ENCODE data around the gene ZC3H10. TPM values are rescaled to one million over a fixed set of nuclear protein-coding genes. Genes with fewer than 3 reads are reported as not detected.
"Not testable (repeated sequence)": the region's sequence is repeated elsewhere in the genome, so short reads cannot be mapped to it uniquely, and the experiment has no call there.

ZC3H10 gene
- total RNA-seq, 2 experiments from 2014 or later = 12.6 to 16.5 TPM

GRCh38 chr12:56074396-56074795 lies 43.7 kb upstream of the ZC3H10 start:
- H3K36me3 ChIP-seq (ENCODE audit: insufficient read depth, low read length) = no peaks in the 10 kb centered on the region
- no peaks in the 10 kb centered on the region for H4K20me1 ChIP-seq (ENCODE audit: insufficient read depth, low read length)
- H3K4me2 ChIP-seq (ENCODE audit: low read length) = no peak overlapping the region
- TF ChIP-seq CTCF (conservative IDR thresholded peaks at IDR 0.05; ENCODE audit: low read length) (no peak), EZH2phosphoT487 (IDR thresholded peaks at IDR 0.05; ENCODE audit: borderline replicate concordance, low read depth, low read length) (no peak)
- no peaks in the 10 kb centered on the region for H3K79me2 ChIP-seq (ENCODE audit: insufficient read depth, low read depth, low read length)
- POLR2A ChIA-PET = no interaction called here
- CTCF ChIA-PET (ENCODE audit: unreplicated experiment) = interaction anchor here (0.5 kb wide), 1 partner anchor 115 kb away, joined by 3 read pairs; the partner anchor contains the start of gene SMARCC2
- no peaks in the 10 kb centered on the region for H3K9me3 ChIP-seq (ENCODE audit: low read length)
- H3K27ac ChIP-seq (ENCODE audit: low read depth, low read length, poor library complexity, severe bottlenecking) = no peak overlapping the region
- intact Hi-C loops (cut with micrococcal nuclease; ENCODE audit: unreplicated experiment) = no loop called here
- no peak overlapping the region for H2AFZ ChIP-seq (ENCODE audit: low read length)
- no peaks in the 10 kb centered on the region for H3K9me2 ChIP-seq (ENCODE audit: insufficient read depth, low read length)
- no peak for DNase-seq (ENCODE audit: low spot score)
- H3K4me1 ChIP-seq (ENCODE audit: insufficient read depth, low read length, poor library complexity, severe bottlenecking) = peaks cover 4% of the 10 kb centered on the region
- BruUV-seq (replicated peaks) = no TSS peak
- H3K4me3 ChIP-seq (ENCODE audit: low read depth, low read length, poor library complexity, severe bottlenecking) = no peak overlapping the region

- H3K36me3 ChIP-seq (ENCODE audit: insufficient read depth, low read length); H3K27ac ChIP-seq (ENCODE audit: low read depth, low read length, poor library complexity, severe bottlenecking); H2AFZ ChIP-seq (ENCODE audit: low read length); H4K20me1 ChIP-seq (ENCODE audit: insufficient read depth, low read length); BruUV-seq (replicated peaks); H3K9me2 ChIP-seq (ENCODE audit: insufficient read depth, low read length); H3K4me2 ChIP-seq (ENCODE audit: low read length); H3K4me3 ChIP-seq (ENCODE audit: low read depth, low read length, poor library complexity, severe bottlenecking); DNase-seq (ENCODE audit: low spot score); intact Hi-C loops (cut with micrococcal nuclease; ENCODE audit: unreplicated experiment); CTCF ChIA-PET (ENCODE audit: unreplicated experiment); H3K9me3 ChIP-seq (ENCODE audit: low read length); H3K79me2 ChIP-seq (ENCODE audit: insufficient read depth, low read depth, low read length): not testable (repeated sequence)
- peaks cover 16% of the 10 kb centered on the region for H3K4me1 ChIP-seq (ENCODE audit: insufficient read depth, low read length, poor library complexity, severe bottlenecking)
- POLR2A ChIA-PET = interaction anchor here (0.7 kb wide), 2 partner anchors 68 to 139 kb away, joined by 3 read pairs; no protein-coding TSS in a partner anchor
Measured at GRCh38 chr12:56077966-56078365, 40.1 kb upstream of the ZC3H10 start.

- no peak overlapping the region for H3K4me3 ChIP-seq (ENCODE audit: low read depth, low read length, poor library complexity, severe bottlenecking)
- intact Hi-C loops (cut with micrococcal nuclease; ENCODE audit: unreplicated experiment) = no loop called here
- no peaks in the 10 kb centered on the region for H3K9me2 ChIP-seq (ENCODE audit: insufficient read depth, low read length)
- H3K27ac ChIP-seq (ENCODE audit: low read depth, low read length, poor library complexity, severe bottlenecking) = no peak overlapping the region
- H4K20me1 ChIP-seq (ENCODE audit: insufficient read depth, low read length) = no peaks in the 10 kb centered on the region
- no peak overlapping the region for H3K4me2 ChIP-seq (ENCODE audit: low read length)
- H3K36me3 ChIP-seq (ENCODE audit: insufficient read depth, low read length) = no peaks in the 10 kb centered on the region
- H3K9me3 ChIP-seq (ENCODE audit: low read length) = no peaks in the 10 kb centered on the region
- POLR2A ChIA-PET = no interaction called here
- H3K79me2 ChIP-seq (ENCODE audit: insufficient read depth, low read depth, low read length) = no peaks in the 10 kb centered on the region
- H2AFZ ChIP-seq (ENCODE audit: low read length) = no peak overlapping the region
- TF ChIP-seq CTCF (conservative IDR thresholded peaks at IDR 0.05; ENCODE audit: low read length) (no peak), EZH2phosphoT487 (IDR thresholded peaks at IDR 0.05; ENCODE audit: borderline replicate concordance, low read depth, low read length) (no peak)
- BruUV-seq (replicated peaks) = no TSS peak
- CTCF ChIA-PET (ENCODE audit: unreplicated experiment) = no interaction called here
- H3K4me1 ChIP-seq (ENCODE audit: insufficient read depth, low read length, poor library complexity, severe bottlenecking) = peaks cover 16% of the 10 kb centered on the region
- no peak for DNase-seq (ENCODE audit: low spot score)
Measured at GRCh38 chr12:56078427-56078826, 39.6 kb upstream of the ZC3H10 start.

Data from OCI-LY7 (cell line).